SU-DHL-6 (cell line): Measurements from ENCODE around the gene MTMR2.

Experiments used
- H2AFZ ChIP-seq: fragments of 200-600 bp; sonication (generic); 2 replicates; pipeline ENCODE4 v1.6.1; 2014; ENCODE audit warnings: low read depth, mild to moderate bottlenecking, moderate library complexity, mixed read lengths, antibody characterized with exemption, low read length; ENCODE audit not compliant: severe bottlenecking
- H3F3A ChIP-seq: fragments of 200-600 bp; shearing (Covaris generic); 2 replicates; pipeline ENCODE4 v1.6.0; 2016; ENCODE audit warnings: antibody characterized with exemption, mild to moderate bottlenecking; ENCODE audit not compliant: insufficient read depth
- H3K27ac ChIP-seq: fragments of 200-600 bp; sonication (generic); 2 replicates; pipeline ENCODE4 v1.5.1; 2016; ENCODE audit warnings: low read depth, mild to moderate bottlenecking, low read length, moderate library complexity, mixed read lengths
- H3K27me3 ChIP-seq: fragments of 200-600 bp; sonication (generic), shearing (Covaris generic); 2 replicates; pipeline ENCODE4 v1.6.0; 2014; ENCODE audit warnings: mild to moderate bottlenecking, low read length
- H3K36me3 ChIP-seq: fragments of 200-600 bp; sonication (generic); 2 replicates; pipeline ENCODE4 v1.6.1; 2014; ENCODE audit warnings: mild to moderate bottlenecking, low read length, mixed read lengths
- H3K4me2 ChIP-seq: fragments of 300-600, 200-600 bp; shearing (Covaris generic), sonication (generic); 2 replicates; pipeline ENCODE4 v1.6.0; 2014; ENCODE audit warnings: low read length, low read depth, mild to moderate bottlenecking; ENCODE audit not compliant: poor library complexity, severe bottlenecking
- H3K4me3 ChIP-seq: fragments of 200-600 bp; sonication (generic); 2 replicates; pipeline ENCODE4 v1.5.1; 2014; ENCODE audit warnings: antibody characterized with exemption, low read length, mild to moderate bottlenecking, mixed read lengths; ENCODE audit not compliant: insufficient read depth, poor library complexity, severe bottlenecking
- H3K79me2 ChIP-seq: fragments of 200-600 bp; sonication (generic); 2 replicates; pipeline ENCODE4 v1.6.1; 2014; ENCODE audit warnings: mild to moderate bottlenecking, low read length, moderate library complexity; ENCODE audit not compliant: insufficient read depth
- H3K9ac ChIP-seq: fragments of 200-600 bp; sonication (generic); 2 replicates; pipeline ENCODE4 v1.7.0; 2014; ENCODE audit warnings: mild to moderate bottlenecking, low read length
- H3K9me2 ChIP-seq: fragments of 200-600 bp; sonication (generic); replicated peaks from 2 replicates; pipeline ENCODE4 v1.6.1; 2014; ENCODE audit warnings: low read length; ENCODE audit not compliant: insufficient read depth
- H3K9me3 ChIP-seq: fragments of 200-600 bp; sonication (generic); 2 replicates; pipeline ENCODE4 v1.6.1; 2014; ENCODE audit warnings: low read length, mixed read lengths; ENCODE audit not compliant: insufficient read depth
- H4K20me1 ChIP-seq: fragments of 200-600 bp; sonication (generic); 2 replicates; pipeline ENCODE4 v1.6.1; 2014; ENCODE audit warnings: low read depth, mild to moderate bottlenecking, antibody characterized with exemption, low read length, moderate library complexity, mixed read lengths
- CTCF ChIP-seq: fragments of 200-600 bp; sonication (generic); IDR thresholded peaks from one replicate; pipeline ENCODE4 v1.5.1; 2017; ENCODE audit warnings: antibody characterized with exemption, mild to moderate bottlenecking, low read length, moderate library complexity; ENCODE audit not compliant: insufficient read depth, poor library complexity, severe bottlenecking
- EZH2phosphoT487 ChIP-seq: fragments of 200-600 bp; sonication (generic), shearing (Covaris generic); conservative IDR thresholded peaks from 2 replicates; pipeline ENCODE4 v1.6.1; 2018; ENCODE audit warnings: mild to moderate bottlenecking, antibody characterized with exemption, low read length, moderate library complexity, mixed read lengths

MTMR2 gene

GRCh38 chr11:95805869-95806268 lies 118.0 kb downstream of the MTMR2 start:
- H3K9ac ChIP-seq = no peak overlapping the region
- no peaks in the 10 kb centered on the region for H3K9me3 ChIP-seq
- H3K27ac ChIP-seq = no peak overlapping the region
- H3K4me2 ChIP-seq = no peak overlapping the region
- peaks cover 3% of the 10 kb centered on the region; the same call in 1 of the 2 replicates for H3K79me2 ChIP-seq
- peaks cover 40% of the 10 kb centered on the region for H3K36me3 ChIP-seq
- no peak overlapping the region for H2AFZ ChIP-seq
- H3K27me3 ChIP-seq = no peaks in the 10 kb centered on the region
- no peaks in the 10 kb centered on the region for H4K20me1 ChIP-seq
- no peaks in the 10 kb centered on the region for H3F3A ChIP-seq
- no peak for TF ChIP-seq CTCF
- TF ChIP-seq EZH2phosphoT487 = no peak
- H3K4me3 ChIP-seq = no peak overlapping the region
- no peaks in the 10 kb centered on the region for H3K9me2 ChIP-seq

DNA sequence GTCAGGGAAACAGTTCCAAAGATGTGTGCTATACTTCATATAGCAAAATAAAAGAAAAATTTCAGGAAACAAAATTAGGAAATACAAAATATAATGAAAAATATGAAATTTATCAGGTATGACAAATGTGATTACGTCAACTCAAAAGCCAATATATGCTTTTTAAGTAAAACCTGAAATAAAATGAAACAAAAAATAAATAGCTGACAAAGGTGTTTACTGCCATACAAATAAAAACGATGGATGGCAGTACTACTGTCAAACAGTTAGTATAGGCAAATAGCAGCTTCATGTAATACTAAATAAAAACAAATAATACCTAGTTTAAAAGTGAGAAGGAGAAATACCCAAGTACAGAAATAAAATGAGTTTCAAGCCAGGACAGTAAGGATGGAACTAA lies 119.9 kb downstream of the MTMR2 start:
- no peak overlapping the region for H3K4me2 ChIP-seq
- no peaks in the 10 kb centered on the region for H3K9me2 ChIP-seq
- peaks cover 6% of the 10 kb centered on the region; the same call in 1 of the 2 replicates for H3K79me2 ChIP-seq
- H4K20me1 ChIP-seq = no peaks in the 10 kb centered on the region
- peaks cover 51% of the 10 kb centered on the region for H3K36me3 ChIP-seq
- H3K27me3 ChIP-seq = no peaks in the 10 kb centered on the region
- H3K4me3 ChIP-seq = no peak overlapping the region
- H3F3A ChIP-seq = no peaks in the 10 kb centered on the region
- H2AFZ ChIP-seq = no peak overlapping the region
- no peak overlapping the region for H3K9ac ChIP-seq
- no peak for TF ChIP-seq CTCF
- TF ChIP-seq EZH2phosphoT487 = no peak
- no peak overlapping the region for H3K27ac ChIP-seq
- H3K9me3 ChIP-seq = no peaks in the 10 kb centered on the region

DNA sequence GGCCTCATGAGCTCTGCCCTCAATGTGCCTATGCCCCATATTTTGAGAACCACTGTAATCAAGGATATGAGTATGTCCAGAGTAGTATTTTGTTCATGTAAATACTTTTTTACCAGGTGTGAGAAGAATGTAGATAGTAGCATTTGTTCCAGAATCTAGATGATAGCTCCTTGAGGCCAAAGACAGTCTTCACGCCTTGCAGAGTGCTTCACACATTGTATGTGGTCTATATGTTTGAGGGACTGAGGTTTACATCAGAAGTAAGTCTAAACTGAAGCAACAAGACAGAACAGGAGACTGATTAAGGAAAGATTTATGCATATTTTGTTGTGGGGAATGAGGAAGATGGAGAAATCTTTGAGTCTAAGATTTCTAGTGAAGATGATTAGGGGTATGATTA lies 121.1 kb downstream of the MTMR2 start:
- Histone ChIP-seq H3K9me3 (no peaks in the 10 kb centered on the region), H3K27me3 (no peaks in the 10 kb centered on the region), H3K9ac (no peak overlapping the region), H4K20me1 (no peaks in the 10 kb centered on the region), H2AFZ (no peak overlapping the region), H3F3A (no peaks in the 10 kb centered on the region), H3K4me3 (no peak overlapping the region), H3K4me2 (no peak overlapping the region), H3K36me3 (peaks cover 54% of the 10 kb centered on the region), H3K27ac (no peak overlapping the region), H3K9me2 (no peaks in the 10 kb centered on the region), H3K79me2 (peaks cover 17% of the 10 kb centered on the region)
- no peak for TF ChIP-seq CTCF
- no peak for TF ChIP-seq EZH2phosphoT487
